Upper lobe of left lung (tissue), 6 donors: ENCODE results near the gene NFASC. TPM values are rescaled to one million over a fixed set of nuclear protein-coding genes. Genes with fewer than 3 reads are reported as not detected.

Source experiments
- ATAC-seq, 2 donors: fragments of 200-7000 bp; cut with Tn5 transposase; one replicate each; pipeline ENCODE4 v1.9.1; 2022; ENCODE audit warnings: mild to moderate bottlenecking in 2 of 2, moderate library complexity in 2 of 2; ENCODE audit not compliant: low FRiP score in 2 of 2
- DNase-seq, 2 donors: peaks; one replicate each; pipeline ENCODE4 v3.0.0-alpha.2; 2019 to 2020
- H3K27ac ChIP-seq, 4 donors: fragments of 200-600 bp; sonication (generic); one replicate each; pipeline ENCODE4 v1.5.1; 2016 to 2019
- H3K27me3 ChIP-seq, 4 donors: fragments of 200-600 bp; sonication (generic); one replicate each; pipeline ENCODE4 v1.5.1; 2017 to 2019
- H3K36me3 ChIP-seq, 4 donors: fragments of 200-600 bp; sonication (generic); one replicate each; pipeline ENCODE4 v1.5.1; 2016 to 2019
- H3K4me1 ChIP-seq, 4 donors: fragments of 200-600 bp; sonication (generic); one replicate each; pipeline ENCODE4 v1.5.1; 2018 to 2019
- H3K4me3 ChIP-seq, 4 donors: fragments of 200-600 bp; sonication (generic); one replicate each; pipeline ENCODE4 v1.5.1; 2017 to 2019; ENCODE audit warnings: mild to moderate bottlenecking in 2 of 4, moderate library complexity in 1 of 4
- H3K9me3 ChIP-seq, 4 donors: fragments of 200-600 bp; sonication (generic); one replicate each; pipeline ENCODE4 v1.5.1; 2018 to 2019
- EP300 ChIP-seq, 4 donors: sonication (generic); formaldehyde crosslinking; IDR thresholded peaks; one replicate each; pipeline ENCODE4 v1.5.1; 2017; ENCODE audit warnings: antibody characterized with exemption in 4 of 4, control low read depth in 2 of 4
- POLR2A ChIP-seq, 4 donors: fragments of 450-650 bp; IDR thresholded peaks; one replicate each; pipeline ENCODE4 v1.5.1; 2016 to 2017; ENCODE audit warnings: antibody characterized with exemption in 4 of 4, mild to moderate bottlenecking in 2 of 4
- POLR2AphosphoS5 ChIP-seq, 2 donors: sonication (generic); formaldehyde crosslinking; IDR thresholded peaks; one replicate each; pipeline ENCODE4 v1.5.1; 2017; ENCODE audit warnings: antibody characterized with exemption in 2 of 2
- WGBS, 2 donors: methylation state at CpG; one replicate each; pipeline ENCODE4 v1.1.5; 2017 to 2018; 5-methylcytosine and 5-hydroxymethylcytosine counted together
- total RNA-seq, 6 donors: library from RNA; depleted of rRNA in 4 of 6; stranded (reverse); fragments of >200 nt in 4 of 6; gene quantifications; one replicate each; pipeline versions ENCODE4 v1.1.0 to v1.2.1, GENCODE V29; 2016 to 2021
- TF ChIP-seq, protein P1 (sequence below), 6 experiments: fragments of 450-650 bp in 4 of 6; fragments of 200-600 bp in 2 of 6; sonication (generic) in 2 of 6; IDR thresholded peaks; one replicate each; pipeline ENCODE4 v1.5.1; 2016 to 2019; ENCODE audit warnings: antibody characterized with exemption in 6 of 6
- donor health status: DM: no; HTN: no; CAD: no; lungs with moderate emphysema.
- donor health status: DM: no; HTN: yes; CAD: no; lungs with severe emphysema.

NFASC gene
- total RNA-seq, 6 donors from 2014 or later: 5.5 to 16.8 (median 6.9) TPM

DNA sequence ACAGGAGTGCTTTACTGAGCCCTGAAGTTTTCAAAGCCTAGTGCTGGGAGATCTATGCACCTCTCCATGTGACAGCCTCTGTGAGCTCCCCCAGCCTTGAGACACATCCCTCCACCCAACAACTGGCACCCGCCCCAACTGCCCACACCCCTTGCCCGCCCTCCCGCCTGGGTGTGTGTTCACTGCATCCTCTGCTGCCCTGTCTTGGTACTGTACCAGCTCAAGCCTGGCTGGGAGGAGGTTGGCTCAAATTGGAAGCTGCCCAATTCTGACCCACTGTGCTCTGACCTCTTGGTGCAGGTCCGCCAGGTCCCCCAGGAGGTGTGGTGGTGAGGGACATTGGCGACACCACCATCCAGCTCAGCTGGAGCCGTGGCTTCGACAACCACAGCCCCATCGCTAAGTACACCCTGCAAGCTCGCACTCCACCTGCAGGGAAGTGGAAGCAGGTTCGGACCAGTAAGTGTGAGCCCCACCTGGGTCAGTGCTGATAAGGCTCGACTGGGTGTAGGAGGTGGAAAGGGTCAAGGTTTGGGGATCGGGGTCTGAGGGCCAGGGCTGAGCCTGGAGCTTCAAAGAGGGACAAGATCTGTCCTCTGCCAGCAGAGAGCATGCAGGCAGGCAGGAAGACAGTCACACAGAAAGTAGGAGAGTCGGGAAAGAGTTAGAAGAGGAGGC, 195.6 kb downstream of the NFASC start:
- ATAC-seq: no peak
- Histone ChIP-seq H3K9me3 (no peaks in the 10 kb centered on the region), H3K4me3 (no peak overlapping the region), H3K27ac (no peak overlapping the region), H3K4me1 (peaks cover 0 to 7% (median 6%) of the 10 kb centered on the region in 4 donors), H3K36me3 (no peaks in the 10 kb centered on the region), H3K27me3 (no peaks in the 10 kb centered on the region)
- DNase-seq: no peak
- TF ChIP-seq POLR2AphosphoS5 (IDR thresholded peaks at IDR 0.05): no peak
- 76 to 82% methylated on average over 11 to 12 of the region's 13 CpGs for WGBS, 2 donors

DNA sequence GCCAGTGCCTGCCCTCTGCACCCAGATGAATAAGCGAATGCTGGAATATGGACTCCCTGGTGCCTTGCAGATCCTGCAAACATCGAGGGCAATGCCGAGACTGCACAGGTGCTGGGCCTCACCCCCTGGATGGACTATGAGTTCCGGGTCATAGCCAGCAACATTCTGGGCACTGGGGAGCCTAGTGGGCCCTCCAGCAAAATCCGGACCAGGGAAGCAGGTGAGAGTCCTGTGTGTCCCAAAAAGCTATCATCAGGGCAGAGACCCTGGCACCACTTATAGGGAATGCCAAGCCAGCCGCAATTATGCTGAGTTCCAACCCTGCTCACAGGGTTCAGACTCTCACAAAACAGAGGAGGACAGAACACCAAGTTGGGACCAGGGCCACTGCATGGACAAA, 196.4 kb downstream of the NFASC start:
- no peak overlapping the region for H3K27ac ChIP-seq
- ATAC-seq (no peak), DNase-seq (no peak)
- H3K36me3 ChIP-seq: no peaks in the 10 kb centered on the region
- TF ChIP-seq POLR2AphosphoS5 (IDR thresholded peaks at IDR 0.05) (no peak), POLR2A (IDR thresholded peaks at IDR 0.05) (no peak), EP300 (IDR thresholded peaks at IDR 0.05) (no peak)
- TF ChIP-seq, protein P1, sequence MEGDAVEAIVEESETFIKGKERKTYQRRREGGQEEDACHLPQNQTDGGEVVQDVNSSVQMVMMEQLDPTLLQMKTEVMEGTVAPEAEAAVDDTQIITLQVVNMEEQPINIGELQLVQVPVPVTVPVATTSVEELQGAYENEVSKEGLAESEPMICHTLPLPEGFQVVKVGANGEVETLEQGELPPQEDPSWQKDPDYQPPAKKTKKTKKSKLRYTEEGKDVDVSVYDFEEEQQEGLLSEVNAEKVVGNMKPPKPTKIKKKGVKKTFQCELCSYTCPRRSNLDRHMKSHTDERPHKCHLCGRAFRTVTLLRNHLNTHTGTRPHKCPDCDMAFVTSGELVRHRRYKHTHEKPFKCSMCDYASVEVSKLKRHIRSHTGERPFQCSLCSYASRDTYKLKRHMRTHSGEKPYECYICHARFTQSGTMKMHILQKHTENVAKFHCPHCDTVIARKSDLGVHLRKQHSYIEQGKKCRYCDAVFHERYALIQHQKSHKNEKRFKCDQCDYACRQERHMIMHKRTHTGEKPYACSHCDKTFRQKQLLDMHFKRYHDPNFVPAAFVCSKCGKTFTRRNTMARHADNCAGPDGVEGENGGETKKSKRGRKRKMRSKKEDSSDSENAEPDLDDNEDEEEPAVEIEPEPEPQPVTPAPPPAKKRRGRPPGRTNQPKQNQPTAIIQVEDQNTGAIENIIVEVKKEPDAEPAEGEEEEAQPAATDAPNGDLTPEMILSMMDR (IDR thresholded peaks at IDR 0.05): no peak
- H3K4me1 ChIP-seq: no peaks in the 10 kb centered on the region
- H3K4me3 ChIP-seq: no peak overlapping the region
- H3K27me3 ChIP-seq: no peaks in the 10 kb centered on the region
- 92 to 98% methylated on average over 4 to 6 of the region's 6 CpGs for WGBS, 2 donors
- H3K9me3 ChIP-seq: no peaks in the 10 kb centered on the region

DNA sequence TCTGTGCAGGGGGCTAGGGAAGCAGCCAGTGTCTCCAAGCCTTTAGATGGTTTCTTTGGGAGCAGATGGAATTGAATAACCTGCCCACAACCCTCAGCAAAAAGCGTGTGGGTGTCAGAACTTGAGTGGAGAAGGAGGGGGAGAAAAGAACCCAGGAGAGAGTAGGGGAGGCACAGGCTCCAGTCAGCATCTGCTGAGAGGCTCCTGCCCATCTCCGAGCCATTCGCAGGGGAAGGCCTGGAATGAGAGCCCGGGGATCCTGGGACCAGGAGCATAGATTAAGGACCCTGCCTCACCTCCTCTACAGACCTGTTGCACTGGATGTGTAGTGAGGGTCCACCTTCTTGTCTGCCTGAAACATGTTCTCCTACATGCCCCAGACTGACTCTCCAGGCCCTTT, 197.3 kb downstream of the NFASC start:
- H3K36me3 ChIP-seq: no peaks in the 10 kb centered on the region
- H3K27me3 ChIP-seq: no peaks in the 10 kb centered on the region
- WGBS, 2 donors: 83 to 89% methylated on average over 4 of the region's 4 CpGs
- H3K4me3 ChIP-seq: no peak overlapping the region
- ATAC-seq (no peak), DNase-seq (no peak)
- H3K4me1 ChIP-seq: no peaks in the 10 kb centered on the region
- TF ChIP-seq POLR2A (IDR thresholded peaks at IDR 0.05) (no peak), POLR2AphosphoS5 (IDR thresholded peaks at IDR 0.05) (no peak), EP300 (IDR thresholded peaks at IDR 0.05) (no peak)
- TF ChIP-seq, protein P1 (IDR thresholded peaks at IDR 0.05): no peak
- H3K27ac ChIP-seq: no peak overlapping the region
- H3K9me3 ChIP-seq: no peaks in the 10 kb centered on the region

DNA sequence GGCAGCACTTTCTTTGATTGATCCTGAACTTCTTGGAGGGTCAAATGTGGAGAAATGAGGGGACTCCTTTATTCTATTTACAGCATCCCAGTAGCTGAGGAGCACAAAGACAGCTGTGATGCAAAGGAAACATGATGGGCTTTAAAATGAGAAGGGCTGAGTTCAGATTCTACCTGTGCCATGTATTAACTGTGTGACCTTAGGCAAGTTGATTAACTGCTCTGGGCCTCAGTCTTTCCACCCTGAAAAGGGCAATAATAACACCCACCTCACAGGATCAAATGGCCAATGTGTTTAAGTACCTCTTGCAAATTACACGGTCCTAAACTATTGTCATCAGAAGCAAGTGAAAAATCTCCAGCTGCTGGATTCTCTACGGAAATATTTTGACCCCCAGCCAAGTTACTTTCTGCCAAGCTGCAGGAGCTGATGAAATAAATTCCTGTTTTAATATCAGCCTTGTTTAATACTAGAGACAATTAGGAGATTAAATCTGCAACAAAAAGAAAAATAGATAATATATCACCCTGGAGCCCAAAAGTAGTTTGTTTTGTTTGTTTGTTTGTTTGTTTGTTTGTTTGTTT, 197.9 kb downstream of the NFASC start:
- Histone ChIP-seq H3K9me3 (no peaks in the 10 kb centered on the region), H3K27ac (no peak overlapping the region), H3K27me3 (no peaks in the 10 kb centered on the region), H3K4me1 (no peaks in the 10 kb centered on the region), H3K4me3 (no peak overlapping the region), H3K36me3 (no peaks in the 10 kb centered on the region)
- no peak for DNase-seq
- no peak for ATAC-seq
- 31 to 38% methylated on average over 2 of the region's 2 CpGs for WGBS, 2 donors
- no peak for TF ChIP-seq POLR2AphosphoS5 (IDR thresholded peaks at IDR 0.05)
- TF ChIP-seq, protein P1 (IDR thresholded peaks at IDR 0.05): no peak
- no peak for TF ChIP-seq POLR2A (IDR thresholded peaks at IDR 0.05)
- no peak for TF ChIP-seq EP300 (IDR thresholded peaks at IDR 0.05)

DNA sequence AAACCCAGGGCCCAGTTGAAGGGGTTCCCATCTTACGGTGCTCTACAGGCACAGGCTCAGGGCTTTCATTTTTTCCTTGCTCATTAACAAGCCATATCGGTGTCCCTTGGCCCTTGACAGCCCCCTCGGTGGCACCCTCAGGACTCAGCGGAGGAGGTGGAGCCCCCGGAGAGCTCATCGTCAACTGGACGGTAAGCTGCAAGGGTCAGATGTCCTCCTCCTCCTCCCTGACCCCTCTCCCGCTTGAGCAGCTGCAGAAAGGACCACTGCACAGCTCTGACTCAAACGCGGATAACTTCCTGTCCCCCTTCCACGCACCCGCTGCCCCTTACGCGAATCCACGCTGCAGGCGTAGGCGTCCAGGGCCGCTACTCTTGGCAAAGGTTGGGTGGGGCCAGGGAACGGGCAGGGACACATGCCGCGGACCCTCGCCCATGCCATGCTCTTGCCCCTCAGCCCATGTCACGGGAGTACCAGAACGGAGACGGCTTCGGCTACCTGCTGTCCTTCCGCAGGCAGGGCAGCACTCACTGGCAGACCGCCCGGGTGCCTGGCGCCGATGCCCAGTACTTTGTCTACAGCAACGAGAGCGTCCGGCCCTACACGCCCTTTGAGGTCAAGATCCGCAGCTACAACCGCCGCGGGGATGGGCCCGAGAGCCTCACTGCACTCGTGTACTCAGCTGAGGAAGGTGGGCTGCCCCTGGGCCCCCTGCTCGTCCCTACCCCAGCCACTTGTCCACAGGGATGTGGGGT, 198.9 kb downstream of the NFASC start:
- 77 to 83% methylated on average over 14 to 42 of the region's 42 CpGs for WGBS, 2 donors
- ATAC-seq: no peak
- no peaks in the 10 kb centered on the region for H3K27me3 ChIP-seq
- H3K36me3 ChIP-seq: no peaks in the 10 kb centered on the region
- no peak overlapping the region for H3K27ac ChIP-seq
- H3K9me3 ChIP-seq: no peaks in the 10 kb centered on the region
- no peaks in the 10 kb centered on the region for H3K4me1 ChIP-seq
- TF ChIP-seq POLR2AphosphoS5 (IDR thresholded peaks at IDR 0.05) (no peak), POLR2A (IDR thresholded peaks at IDR 0.05) (no peak), EP300 (IDR thresholded peaks at IDR 0.05) (no peak)
- TF ChIP-seq, protein P1 (IDR thresholded peaks at IDR 0.05): no peak
- peak in 1 of 2 donors; percentile 83 for DNase-seq
- no peak overlapping the region for H3K4me3 ChIP-seq
